K562 (cell line): Measurements from ENCODE around the gene SPATA32. TPM values are rescaled to one million over a fixed set of nuclear protein-coding genes. Genes with fewer than 3 reads are reported as not detected.

ENCODE experiments used
- BHLHE40 ChIP-seq: IDR thresholded peaks from 2 replicates; pipeline ENCODE4 v1.6.1; 2011; ENCODE audit warnings: low read length, improper control_type of control experiment
- BRD9 ChIP-seq: fragments of 450-650 bp; IDR thresholded peaks from 2 replicates; pipeline ENCODE4 v1.6.1; 2018; ENCODE audit warnings: low read depth; ENCODE audit not compliant: partially characterized antibody
- CREB1 ChIP-seq, 2 experiments: sonication (generic) in 1 of 2; formaldehyde crosslinking in 1 of 2; IDR thresholded peaks; 2 replicates each; pipeline versions ENCODE4 v1.6.1 to v1.8.0; 2012 to 2022; ENCODE audit warnings: inconsistent platforms in 1 of 2, mild to moderate bottlenecking in 1 of 2, missing genetic modification reagents in 1 of 2, moderate library complexity in 1 of 2
- CTBP1 ChIP-seq: fragments of 450-650 bp; IDR thresholded peaks from 2 replicates; pipeline ENCODE4 v1.6.1; 2016; ENCODE audit warnings: borderline replicate concordance
- ETV1 ChIP-seq: fragments of 450-650 bp; conservative IDR thresholded peaks from 2 replicates; pipeline ENCODE4 v1.6.1; 2016; ENCODE audit warnings: missing genetic modification characterization, control low read depth, low read depth, missing compliant biosample characterization
- NFRKB ChIP-seq: fragments of 450-650 bp; IDR thresholded peaks from 2 replicates; pipeline ENCODE4 v1.6.1; 2016; ENCODE audit warnings: low read depth
- RCOR1 ChIP-seq, 2 experiments: IDR thresholded peaks; 2 replicates each; pipeline ENCODE4 v1.6.1; 2012; ENCODE audit warnings: low read depth in 2 of 2, low read length in 2 of 2, borderline replicate concordance in 1 of 2, improper control_type of control experiment in 1 of 2
- TBL1XR1 ChIP-seq, 2 experiments: IDR thresholded peaks; 2 replicates each; pipeline ENCODE4 v1.6.1; 2012; ENCODE audit warnings: improper control_type of control experiment in 2 of 2, low read length in 2 of 2, mild to moderate bottlenecking in 1 of 2
- polyA plus RNA-seq, 8 experiments: library from polyadenylated mRNA; depleted of rRNA in 4 of 8; stranded (reverse) in 5 of 8; unstranded in 3 of 8; fragments of >200 nt; fragmentation: Nextera tagmentation in 2 of 8; fragmentation: Illumina TruSeq in 1 of 8; extraction: Ambion mirVana in 2 of 8; extraction: Trizol in 1 of 8; gene quantifications; 2 replicates each; pipeline versions ENCODE4 v1.2.1 to v1.2.3, GENCODE V29; 2011 to 2014; ENCODE audit warnings: inconsistent platforms in 1 of 8, missing spikeins in 1 of 8
- total RNA-seq, 7 experiments: library from RNA; depleted of rRNA in 6 of 7; stranded (reverse); fragments of >200 nt in 6 of 7; fragmentation: Illumina TruSeq in 2 of 7; extraction: Trizol in 2 of 7; gene quantifications; 2 replicates each; pipeline versions ENCODE4 v1.2.1 to v1.2.3, GENCODE V29; 2011 to 2021; ENCODE audit warnings: low replicate concordance in 1 of 7
- TF ChIP-seq, protein P1 (sequence below), 3 experiments: IDR thresholded peaks in 2 of 3; conservative IDR thresholded peaks in 1 of 3; 2 replicates each; pipeline ENCODE4 v1.5.1; 2011 to 2012; ENCODE audit warnings: low read length in 3 of 3, mild to moderate bottlenecking in 3 of 3, control low read depth in 2 of 3, improper control_type of control experiment in 1 of 3, inconsistent platforms in 1 of 3, low read depth in 1 of 3, mixed read lengths in 1 of 3, moderate library complexity in 1 of 3; ENCODE audit not compliant: insufficient read depth in 2 of 3
- TF ChIP-seq, protein P2 (sequence below): fragments of 450-650 bp; IDR thresholded peaks from 2 replicates; pipeline ENCODE4 v1.6.1; 2016; ENCODE audit warnings: antibody characterized with exemption
- TF ChIP-seq, protein P3 (sequence below), 2 experiments: fragments of 450-650 bp; IDR thresholded peaks; 2 replicates each; pipeline ENCODE4 v1.6.1; 2016; ENCODE audit warnings: mild to moderate bottlenecking in 2 of 2, borderline replicate concordance in 1 of 2, low read depth in 1 of 2, moderate library complexity in 1 of 2

SPATA32 gene
- total and polyA plus RNA-seq, 9 of the 15 experiments (the other 6 are each of a cell fraction or from before 2014, with no cell fraction given) = 0.03 to 0.06 TPM; not detected in 7

DNA sequence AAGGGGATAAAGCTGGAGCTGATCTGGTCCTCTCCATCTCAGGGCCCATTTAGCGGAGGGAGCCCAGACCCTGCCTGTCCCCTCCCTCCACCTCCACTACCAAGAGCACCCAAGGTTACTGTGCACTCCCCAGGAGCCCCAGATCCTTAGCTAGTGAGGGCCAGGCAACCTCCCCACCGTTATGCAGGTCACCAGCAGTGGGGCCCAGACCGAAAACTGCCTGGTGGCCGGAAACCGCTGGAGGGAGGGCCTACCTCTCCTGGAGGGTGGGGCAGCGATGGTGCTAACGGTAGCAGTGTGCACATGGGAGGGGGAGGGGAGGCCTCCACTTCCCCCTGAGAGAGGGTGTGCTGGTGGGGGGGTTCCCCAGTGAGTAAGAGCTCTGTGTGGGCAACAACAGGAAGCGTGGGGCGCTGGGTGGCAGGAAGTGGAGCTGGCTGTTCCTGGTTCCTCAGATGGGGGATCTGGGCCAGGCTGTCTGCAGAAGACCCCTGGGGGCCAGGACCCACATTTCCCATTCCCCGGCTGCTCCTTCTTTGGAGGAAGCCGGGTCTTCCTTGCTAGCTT is 35.8 kb downstream of the SPATA32 start (continued):
- TF ChIP-seq, protein P1, sequence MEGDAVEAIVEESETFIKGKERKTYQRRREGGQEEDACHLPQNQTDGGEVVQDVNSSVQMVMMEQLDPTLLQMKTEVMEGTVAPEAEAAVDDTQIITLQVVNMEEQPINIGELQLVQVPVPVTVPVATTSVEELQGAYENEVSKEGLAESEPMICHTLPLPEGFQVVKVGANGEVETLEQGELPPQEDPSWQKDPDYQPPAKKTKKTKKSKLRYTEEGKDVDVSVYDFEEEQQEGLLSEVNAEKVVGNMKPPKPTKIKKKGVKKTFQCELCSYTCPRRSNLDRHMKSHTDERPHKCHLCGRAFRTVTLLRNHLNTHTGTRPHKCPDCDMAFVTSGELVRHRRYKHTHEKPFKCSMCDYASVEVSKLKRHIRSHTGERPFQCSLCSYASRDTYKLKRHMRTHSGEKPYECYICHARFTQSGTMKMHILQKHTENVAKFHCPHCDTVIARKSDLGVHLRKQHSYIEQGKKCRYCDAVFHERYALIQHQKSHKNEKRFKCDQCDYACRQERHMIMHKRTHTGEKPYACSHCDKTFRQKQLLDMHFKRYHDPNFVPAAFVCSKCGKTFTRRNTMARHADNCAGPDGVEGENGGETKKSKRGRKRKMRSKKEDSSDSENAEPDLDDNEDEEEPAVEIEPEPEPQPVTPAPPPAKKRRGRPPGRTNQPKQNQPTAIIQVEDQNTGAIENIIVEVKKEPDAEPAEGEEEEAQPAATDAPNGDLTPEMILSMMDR (IDR thresholded peaks at IDR 0.05 in 2 of 3, conservative IDR thresholded peaks at IDR 0.05 in 1 of 3; ENCODE audit: insufficient read depth in 2 of 3, low read depth in 1 of 3, low read length in 3 of 3) = peak in 2 of 3 experiments; percentile 4 to 23; a peak in 2 of 6 replicates
- TF ChIP-seq CREB1 (IDR thresholded peaks at IDR 0.05) (no peak), CREB1 (CRISPR knock-in tag; IDR thresholded peaks at IDR 0.05) (0 out of 2 replicates have a peak, but pooled peaks have one; percentile 34), TBL1XR1 (IDR thresholded peaks at IDR 0.05; ENCODE audit: low read length in 2 of 2) (0 out of 4 replicates have a peak, but pooled peaks of 1 of the 2 experiments have one; percentile 9), RCOR1 (IDR thresholded peaks at IDR 0.05; ENCODE audit: borderline replicate concordance in 1 of 2, low read depth in 2 of 2, low read length in 2 of 2) (peak in 1 of 2 experiments; percentile 50; a peak in 2 of 4 replicates), CTBP1 (peak; percentile 58; the same call in 1 of the 2 replicates), ETV1 (tag) (peak; percentile 91), BRD9 (peak; percentile 84), BHLHE40 (peak; percentile 51), NFRKB (peak; percentile 92)
- TF ChIP-seq, protein P2, sequence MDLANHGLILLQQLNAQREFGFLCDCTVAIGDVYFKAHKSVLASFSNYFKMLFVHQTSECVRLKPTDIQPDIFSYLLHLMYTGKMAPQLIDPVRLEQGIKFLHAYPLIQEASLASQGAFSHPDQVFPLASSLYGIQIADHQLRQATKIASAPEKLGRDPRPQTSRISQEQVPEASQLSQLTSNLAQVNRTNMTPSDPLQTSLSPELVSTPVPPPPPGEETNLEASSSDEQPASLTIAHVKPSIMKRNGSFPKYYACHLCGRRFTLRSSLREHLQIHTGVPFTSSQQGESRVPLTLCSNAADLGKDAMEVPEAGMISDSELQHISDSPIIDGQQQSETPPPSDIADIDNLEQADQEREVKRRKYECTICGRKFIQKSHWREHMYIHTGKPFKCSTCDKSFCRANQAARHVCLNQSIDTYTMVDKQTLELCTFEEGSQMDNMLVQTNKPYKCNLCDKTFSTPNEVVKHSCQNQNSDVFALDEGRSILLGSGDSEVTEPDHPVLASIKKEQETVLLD = peak; percentile 80; the same call in 1 of the 2 replicates
- TF ChIP-seq, protein P3, sequence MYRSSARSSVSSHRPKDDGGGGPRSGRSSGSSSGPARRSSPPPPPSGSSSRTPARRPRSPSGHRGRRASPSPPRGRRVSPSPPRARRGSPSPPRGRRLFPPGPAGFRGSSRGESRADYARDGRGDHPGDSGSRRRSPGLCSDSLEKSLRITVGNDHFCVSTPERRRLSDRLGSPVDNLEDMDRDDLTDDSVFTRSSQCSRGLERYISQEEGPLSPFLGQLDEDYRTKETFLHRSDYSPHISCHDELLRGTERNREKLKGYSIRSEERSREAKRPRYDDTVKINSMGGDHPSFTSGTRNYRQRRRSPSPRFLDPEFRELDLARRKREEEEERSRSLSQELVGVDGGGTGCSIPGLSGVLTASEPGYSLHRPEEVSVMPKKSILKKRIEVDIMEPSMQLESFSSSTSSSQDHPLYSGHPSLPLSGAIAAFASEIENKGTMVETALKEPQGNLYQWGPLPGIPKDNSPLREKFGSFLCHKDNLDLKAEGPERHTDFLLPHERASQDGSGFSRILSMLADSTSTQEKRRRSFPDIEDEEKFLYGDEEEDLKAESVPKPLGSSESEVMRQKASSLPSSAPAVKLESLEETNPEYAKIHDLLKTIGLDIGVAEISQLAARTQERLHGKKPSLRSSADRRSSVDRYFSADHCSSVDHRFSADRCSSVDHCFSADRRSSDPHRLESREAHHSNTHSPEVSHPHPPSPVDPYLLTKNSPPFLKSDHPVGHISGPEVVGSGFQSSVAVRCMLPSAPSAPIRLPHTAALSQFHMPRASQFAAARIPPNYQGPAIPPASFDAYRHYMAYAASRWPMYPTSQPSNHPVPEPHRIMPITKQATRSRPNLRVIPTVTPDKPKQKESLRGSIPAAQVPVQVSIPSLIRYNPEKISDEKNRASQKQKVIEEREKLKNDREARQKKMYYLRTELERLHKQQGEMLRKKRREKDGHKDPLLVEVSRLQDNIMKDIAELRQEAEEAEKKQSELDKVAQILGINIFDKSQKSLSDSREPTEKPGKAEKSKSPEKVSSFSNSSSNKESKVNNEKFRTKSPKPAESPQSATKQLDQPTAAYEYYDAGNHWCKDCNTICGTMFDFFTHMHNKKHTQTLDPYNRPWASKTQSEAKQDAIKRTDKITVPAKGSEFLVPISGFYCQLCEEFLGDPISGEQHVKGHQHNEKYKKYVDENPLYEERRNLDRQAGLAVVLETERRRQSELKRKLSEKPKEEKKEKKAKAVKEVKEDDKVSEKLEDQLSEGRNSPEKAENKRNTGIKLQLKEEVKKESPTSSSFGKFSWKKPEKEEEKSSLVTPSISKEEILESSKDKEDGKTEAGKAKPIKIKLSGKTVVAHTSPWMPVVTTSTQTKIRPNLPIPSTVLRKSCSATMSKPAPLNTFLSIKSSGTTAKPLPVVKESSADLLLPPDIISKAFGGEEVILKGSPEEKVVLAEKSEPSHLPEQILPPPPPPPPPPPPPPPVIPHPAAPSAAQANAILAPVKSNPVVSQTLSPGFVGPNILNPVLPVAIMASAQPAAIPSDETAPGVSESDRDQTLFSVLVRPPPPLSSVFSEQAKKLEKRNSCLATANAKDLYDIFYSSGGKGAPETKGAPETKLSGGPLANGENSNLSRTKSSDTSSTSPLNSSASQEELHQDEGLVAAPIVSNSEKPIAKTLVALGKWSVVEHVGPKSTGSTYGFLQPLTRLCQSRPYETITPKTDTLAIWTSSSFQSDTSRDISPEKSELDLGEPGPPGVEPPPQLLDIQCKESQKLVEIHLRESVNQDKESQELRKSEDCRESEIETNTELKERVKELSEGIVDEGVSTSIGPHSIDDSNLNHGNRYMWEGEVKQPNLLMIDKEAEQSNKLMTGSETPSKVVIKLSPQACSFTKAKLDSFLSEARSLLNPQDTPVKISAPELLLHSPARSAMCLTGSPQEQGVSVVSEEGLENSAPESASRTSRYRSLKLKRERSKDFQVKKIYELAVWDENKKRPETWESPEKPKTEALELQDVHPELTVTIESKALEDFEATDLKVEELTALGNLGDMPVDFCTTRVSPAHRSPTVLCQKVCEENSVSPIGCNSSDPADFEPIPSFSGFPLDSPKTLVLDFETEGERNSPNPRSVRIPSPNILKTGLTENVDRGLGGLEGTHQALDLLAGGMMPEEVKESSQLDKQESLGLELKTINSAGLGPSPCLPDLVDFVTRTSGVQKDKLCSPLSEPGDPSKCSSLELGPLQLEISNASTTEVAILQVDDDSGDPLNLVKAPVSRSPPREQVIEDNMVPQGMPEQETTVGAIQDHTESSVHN (IDR thresholded peaks at IDR 0.05; ENCODE audit: borderline replicate concordance in 1 of 2, low read depth in 1 of 2) = peak in 1 of 2 experiments; percentile 50; a peak in 1 of 4 replicates
